22Rv1 (cell line): ENCODE results near the gene PSMD14.

Source experiments
- CTCF ChIP-seq: fragments of 450-650 bp; IDR thresholded peaks from 2 replicates; pipeline ENCODE4 v1.5.1; 2017; ENCODE audit warnings: mild to moderate bottlenecking
- ZFX ChIP-seq: fragments of 450-650 bp; IDR thresholded peaks from 2 replicates; pipeline ENCODE4 v1.6.1; 2017; ENCODE audit warnings: antibody characterized with exemption, borderline replicate concordance

- TF ChIP-seq CTCF (no peak), ZFX (no peak)
Observed at GRCh38 chr2:161415034-161415986, 107.1 kb downstream of the PSMD14 start.
